ENCODE results near the gene KRT23. TPM values are rescaled to one million over a fixed set of nuclear protein-coding genes. Genes with fewer than 3 reads are reported as not detected.

The KRT23 gene
- total and polyA plus RNA-seq, 2 of the 13 experiments (the other 11 are each of a cell fraction or from before 2014, with no cell fraction given) = 24.7 to 51.1 TPM

GRCh38 chr17:40945414-40945813, 8.0 kb upstream of the KRT23 start (continued):
- TF ChIP-seq HNF1A (IDR thresholded peaks at IDR 0.05; ENCODE audit: low read depth) = no peak
- TF ChIP-seq HNF1A (CRISPR knock-in tag; IDR thresholded peaks at IDR 0.05; ENCODE audit: borderline replicate concordance) = peak; percentile 34; the same call in 1 of the 2 replicates
- no peak for TF ChIP-seq CSRNP1 (CRISPR knock-in tag; IDR thresholded peaks at IDR 0.05)
- peak; percentile 82; the same call in 1 of the 2 replicates for TF ChIP-seq SOX5 (CRISPR knock-in tag; IDR thresholded peaks at IDR 0.05; ENCODE audit: borderline replicate concordance)
- no peak for TF ChIP-seq ZSCAN20 (CRISPR knock-in tag; IDR thresholded peaks at IDR 0.05; ENCODE audit: borderline replicate concordance)
- TF ChIP-seq ZNF335 (CRISPR knock-in tag; IDR thresholded peaks at IDR 0.05) = no peak
- TF ChIP-seq HOMEZ (CRISPR knock-in tag; IDR thresholded peaks at IDR 0.05; ENCODE audit: low read depth) = 0 out of 2 replicates have a peak, but pooled peaks have one; percentile 10
- TF ChIP-seq XRCC5 (optimal IDR thresholded peaks at IDR 0.05; ENCODE audit: low read length) = no peak
- peak; percentile 94 for TF ChIP-seq ZBTB33 (CRISPR knock-in tag; IDR thresholded peaks at IDR 0.05)
- no peak for TF ChIP-seq ZBTB7A (CRISPR knock-in tag; IDR thresholded peaks at IDR 0.05)
- TF ChIP-seq E2F5 (CRISPR knock-in tag; conservative IDR thresholded peaks at IDR 0.05) = no peak
- no peak for TF ChIP-seq IKZF5 (CRISPR knock-in tag; IDR thresholded peaks at IDR 0.05)
- TF ChIP-seq SSRP1 (CRISPR knock-in tag; IDR thresholded peaks at IDR 0.05) = no peak
